ENCODE data around the gene ATRIP. TPM values are rescaled to one million over a fixed set of nuclear protein-coding genes. Genes with fewer than 3 reads are reported as not detected.

ATRIP gene
- total and polyA plus RNA-seq, 2 experiments from 2014 or later, result 4.3 to 4.5 TPM

- Histone ChIP-seq H3K27ac (no peak overlapping the region), H3K9me3 (ENCODE audit: low read depth) (no peaks in the 10 kb centered on the region), H2AFZ (no peak overlapping the region), H3K27me3 (no peaks in the 10 kb centered on the region), H3K9me2 (replicated peaks; ENCODE audit: insufficient read depth) (no peaks in the 10 kb centered on the region), H3K4me1 (ENCODE audit: insufficient read depth) (no peaks in the 10 kb centered on the region), H3K4me2 (no peak overlapping the region), H3K36me3 (replicated peaks; ENCODE audit: insufficient read depth, low read depth) (no peaks in the 10 kb centered on the region), H3K79me2 (peaks cover under 1% of the 10 kb centered on the region), H4K20me1 (ENCODE audit: insufficient read depth, poor library complexity, severe bottlenecking) (no peaks in the 10 kb centered on the region), H3K4me3 (no peak overlapping the region)
- no peak for DNase-seq (ENCODE audit: low spot score)
- WGBS (ENCODE audit: low lambda C conversion rate, missing lambda C conversion rate), result 96% methylated on average over 4 of the region's 4 CpGs
- TF ChIP-seq EZH2phosphoT487 (IDR thresholded peaks at IDR 0.05; ENCODE audit: low read depth, severe bottlenecking, unreplicated experiment), result no peak
- TF ChIP-seq EZH2 (IDR thresholded peaks at IDR 0.05; ENCODE audit: borderline replicate concordance), result no peak
- TF ChIP-seq CTCF (IDR thresholded peaks at IDR 0.05; ENCODE audit: poor library complexity), result no peak
These were observed 30.0 kb upstream of the ATRIP start for GRCh38 chr3:48416546-48416945.

GRCh38 chr3:48417529-48418108 lies 28.9 kb upstream of the ATRIP start:
- TF ChIP-seq EZH2phosphoT487 (IDR thresholded peaks at IDR 0.05; ENCODE audit: low read depth, severe bottlenecking, unreplicated experiment) (no peak), EZH2 (IDR thresholded peaks at IDR 0.05; ENCODE audit: borderline replicate concordance) (no peak), CTCF (IDR thresholded peaks at IDR 0.05; ENCODE audit: poor library complexity) (no peak)
- Histone ChIP-seq H3K9me2 (replicated peaks; ENCODE audit: insufficient read depth) (no peaks in the 10 kb centered on the region), H3K27ac (no peak overlapping the region), H2AFZ (no peak overlapping the region), H3K4me2 (no peak overlapping the region), H3K4me1 (ENCODE audit: insufficient read depth) (no peaks in the 10 kb centered on the region), H3K4me3 (no peak overlapping the region), H3K9me3 (ENCODE audit: low read depth) (no peaks in the 10 kb centered on the region), H3K27me3 (no peaks in the 10 kb centered on the region), H3K79me2 (peaks cover 11% of the 10 kb centered on the region), H3K36me3 (replicated peaks; ENCODE audit: insufficient read depth, low read depth) (no peaks in the 10 kb centered on the region), H4K20me1 (ENCODE audit: insufficient read depth, poor library complexity, severe bottlenecking) (peaks cover 2% of the 10 kb centered on the region)
- whole genome bisulfite sequencing (ENCODE audit: low lambda C conversion rate, missing lambda C conversion rate), result 97% methylated on average over 14 of the region's 14 CpGs
- DNase-seq (ENCODE audit: low spot score), result no peak

GRCh38 chr3:48418140-48418539 lies 28.4 kb upstream of the ATRIP start:
- no peaks in the 10 kb centered on the region for H3K36me3 ChIP-seq (replicated peaks; ENCODE audit: insufficient read depth, low read depth)
- H3K4me1 ChIP-seq (ENCODE audit: insufficient read depth), result no peaks in the 10 kb centered on the region
- H3K9me3 ChIP-seq (ENCODE audit: low read depth), result no peaks in the 10 kb centered on the region
- TF ChIP-seq EZH2phosphoT487 (IDR thresholded peaks at IDR 0.05; ENCODE audit: low read depth, severe bottlenecking, unreplicated experiment) (no peak), EZH2 (IDR thresholded peaks at IDR 0.05; ENCODE audit: borderline replicate concordance) (no peak), CTCF (IDR thresholded peaks at IDR 0.05; ENCODE audit: poor library complexity) (no peak)
- no peak overlapping the region for H3K4me2 ChIP-seq
- H3K4me3 ChIP-seq, result no peak overlapping the region
- peaks cover 7% of the 10 kb centered on the region for H4K20me1 ChIP-seq (ENCODE audit: insufficient read depth, poor library complexity, severe bottlenecking)
- WGBS (ENCODE audit: low lambda C conversion rate, missing lambda C conversion rate), result 96% methylated on average over 13 of the region's 17 CpGs
- H3K9me2 ChIP-seq (replicated peaks; ENCODE audit: insufficient read depth), result no peaks in the 10 kb centered on the region
- peaks cover 17% of the 10 kb centered on the region for H3K79me2 ChIP-seq
- DNase-seq (ENCODE audit: low spot score), result no peak
- H3K27me3 ChIP-seq, result no peaks in the 10 kb centered on the region
- H2AFZ ChIP-seq, result no peak overlapping the region
- H3K27ac ChIP-seq, result no peak overlapping the region
